Liver (tissue), 3 donors: ENCODE results near the gene TCEA2.

Source experiments
- ATF3 ChIP-seq: IDR thresholded peaks from 2 replicates; pipeline ENCODE4 v1.6.1; 2016; ENCODE audit warnings: antibody characterized with exemption
- CTCF ChIP-seq: fragments of 150-350 bp; IDR thresholded peaks from 2 replicates; pipeline ENCODE4 v1.5.1; 2017; ENCODE audit warnings: improper control_type of control experiment, low read depth, low read length; ENCODE audit not compliant: missing input control
- EGR1 ChIP-seq, 2 donors: IDR thresholded peaks; 2 replicates each; pipeline ENCODE4 v1.6.1; 2016 to 2018; ENCODE audit warnings: antibody characterized with exemption in 2 of 2, low read depth in 2 of 2
- FOXA1 ChIP-seq: IDR thresholded peaks from 2 replicates; pipeline ENCODE4 v1.6.1; 2016; ENCODE audit warnings: antibody characterized with exemption
- GABPA ChIP-seq, 2 donors: IDR thresholded peaks in 1 of 2; conservative IDR thresholded peaks in 1 of 2; 2 replicates each; pipeline ENCODE4 v1.6.1; 2016; ENCODE audit warnings: antibody characterized with exemption in 2 of 2, mild to moderate bottlenecking in 1 of 2, moderate library complexity in 1 of 2
- HNF4G ChIP-seq: IDR thresholded peaks from 2 replicates; pipeline ENCODE4 v1.6.1; 2016; ENCODE audit warnings: antibody characterized with exemption
- RAD21 ChIP-seq, 2 donors: IDR thresholded peaks; 2 replicates each; pipeline ENCODE4 v1.6.1; 2016; ENCODE audit warnings: antibody characterized with exemption in 2 of 2, mild to moderate bottlenecking in 2 of 2
- REST ChIP-seq: IDR thresholded peaks from 2 replicates; pipeline ENCODE4 v1.6.1; 2016; ENCODE audit warnings: antibody characterized with exemption, mild to moderate bottlenecking
- RXRA ChIP-seq, 2 donors: IDR thresholded peaks; 2 replicates each; pipeline ENCODE4 v1.6.1; 2017 to 2018; ENCODE audit warnings: antibody characterized with exemption in 2 of 2, mild to moderate bottlenecking in 1 of 2
- SP1 ChIP-seq: IDR thresholded peaks from 2 replicates; pipeline ENCODE4 v1.6.1; 2018; ENCODE audit warnings: antibody characterized with exemption, mild to moderate bottlenecking
- TAF1 ChIP-seq: conservative IDR thresholded peaks from 2 replicates; pipeline ENCODE4 v1.6.1; 2016; ENCODE audit warnings: antibody characterized with exemption, mild to moderate bottlenecking
- YY1 ChIP-seq: IDR thresholded peaks from 2 replicates; pipeline ENCODE4 v1.6.1; 2016; ENCODE audit warnings: antibody characterized with exemption, mild to moderate bottlenecking
- ZBTB33 ChIP-seq: IDR thresholded peaks from 2 replicates; pipeline ENCODE4 v1.6.1; 2016; ENCODE audit warnings: antibody characterized with exemption
- donor health status: healthy.
- donor health status: healthy.

DNA sequence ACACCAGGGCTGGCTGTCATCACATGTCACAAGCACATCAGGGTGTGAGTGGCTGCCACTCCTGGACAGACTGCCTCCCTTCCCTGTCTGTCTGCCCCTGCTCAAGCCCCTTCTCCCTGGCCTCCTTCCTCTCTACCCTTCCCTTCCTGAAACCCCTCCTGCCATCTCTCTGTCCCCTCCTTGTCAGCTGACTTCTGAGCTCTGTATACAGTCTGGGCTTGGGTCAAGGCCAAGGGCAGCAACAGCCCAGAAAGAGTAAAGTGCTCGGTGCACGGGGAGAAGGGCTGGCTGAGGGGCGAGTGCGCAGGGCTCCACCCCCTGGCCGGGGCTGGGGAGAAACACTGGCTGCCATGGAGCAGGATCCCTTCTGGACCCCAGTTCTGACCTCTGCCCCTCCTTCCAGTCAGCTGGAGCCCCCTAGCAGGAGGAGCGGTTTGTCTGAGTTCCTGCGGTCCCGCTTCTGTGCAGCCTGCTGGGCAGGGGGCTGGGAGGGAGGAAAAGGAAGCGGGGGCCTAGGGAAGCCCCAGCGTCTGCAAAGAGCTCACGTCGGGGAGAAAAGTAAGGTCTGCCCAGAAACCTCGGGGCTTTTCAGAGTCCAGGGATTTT, 19.2 kb downstream of the TCEA2 start:
- TF ChIP-seq RAD21 (IDR thresholded peaks at IDR 0.05) (no peak), ZBTB33 (no peak), CTCF (no peak), SP1 (no peak), RXRA (IDR thresholded peaks at IDR 0.05) (no peak), GABPA (IDR thresholded peaks at IDR 0.05 in 1 of 2, conservative IDR thresholded peaks at IDR 0.05 in 1 of 2) (no peak), REST (no peak), YY1 (no peak), EGR1 (IDR thresholded peaks at IDR 0.05; ENCODE audit: low read depth in 2 of 2) (no peak), TAF1 (no peak), HNF4G (no peak), ATF3 (no peak), FOXA1 (no peak)
